ENCODE data around the gene APBB3. TPM values are rescaled to one million over a fixed set of nuclear protein-coding genes. Genes with fewer than 3 reads are reported as not detected.

APBB3 gene
- total RNA-seq, 2 donors from 2014 or later: 27.0 to 28.3 TPM

- intact Hi-C loops (cut with DNase I): no loop called here
- WGBS, 2 donors: 89% methylated on average over 5 of the region's 5 CpGs
- DNase-seq (no peak), ATAC-seq (no peak)
- Histone ChIP-seq H3K9me3 (no peaks in the 10 kb centered on the region), H3K36me3 (replicated peaks in 1 of 2; ENCODE audit: insufficient read depth in 1 of 2, low read depth in 2 of 2) (peaks cover 9 to 37% of the 10 kb centered on the region in 2 donors), H3K27me3 (no peaks in the 10 kb centered on the region), H3K4me1 (peaks cover 21% of the 10 kb centered on the region), H3K27ac (no peak overlapping the region), H3K4me3 (no peak overlapping the region)
- TF ChIP-seq POLR2A (IDR thresholded peaks at IDR 0.05): no peak
- TF ChIP-seq, protein P1, sequence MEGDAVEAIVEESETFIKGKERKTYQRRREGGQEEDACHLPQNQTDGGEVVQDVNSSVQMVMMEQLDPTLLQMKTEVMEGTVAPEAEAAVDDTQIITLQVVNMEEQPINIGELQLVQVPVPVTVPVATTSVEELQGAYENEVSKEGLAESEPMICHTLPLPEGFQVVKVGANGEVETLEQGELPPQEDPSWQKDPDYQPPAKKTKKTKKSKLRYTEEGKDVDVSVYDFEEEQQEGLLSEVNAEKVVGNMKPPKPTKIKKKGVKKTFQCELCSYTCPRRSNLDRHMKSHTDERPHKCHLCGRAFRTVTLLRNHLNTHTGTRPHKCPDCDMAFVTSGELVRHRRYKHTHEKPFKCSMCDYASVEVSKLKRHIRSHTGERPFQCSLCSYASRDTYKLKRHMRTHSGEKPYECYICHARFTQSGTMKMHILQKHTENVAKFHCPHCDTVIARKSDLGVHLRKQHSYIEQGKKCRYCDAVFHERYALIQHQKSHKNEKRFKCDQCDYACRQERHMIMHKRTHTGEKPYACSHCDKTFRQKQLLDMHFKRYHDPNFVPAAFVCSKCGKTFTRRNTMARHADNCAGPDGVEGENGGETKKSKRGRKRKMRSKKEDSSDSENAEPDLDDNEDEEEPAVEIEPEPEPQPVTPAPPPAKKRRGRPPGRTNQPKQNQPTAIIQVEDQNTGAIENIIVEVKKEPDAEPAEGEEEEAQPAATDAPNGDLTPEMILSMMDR (IDR thresholded peaks at IDR 0.05): no peak
Measured at GRCh38 chr5:140542972-140543371, 21.4 kb downstream of the APBB3 start.

DNA sequence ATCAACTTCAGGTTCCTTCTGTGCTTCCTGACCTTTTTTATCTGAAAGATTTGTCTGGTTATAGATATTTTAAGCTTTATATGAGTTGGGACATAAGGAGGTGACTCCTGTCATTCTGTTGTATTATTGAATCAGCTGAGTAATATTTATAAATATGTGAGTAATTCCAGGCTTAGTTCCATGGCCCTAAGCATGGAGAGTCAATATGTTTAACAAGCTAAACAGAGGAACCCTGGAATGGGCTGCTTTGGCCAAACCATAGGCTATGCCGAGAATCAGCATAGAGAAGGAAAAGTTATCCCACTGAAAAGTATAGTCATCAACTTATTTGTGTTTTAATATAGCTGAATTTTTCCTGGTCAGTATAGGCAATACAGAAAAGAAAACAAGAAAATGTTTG lies 24.2 kb downstream of the APBB3 start:
- H3K4me3 ChIP-seq: no peak overlapping the region
- ATAC-seq (no peak), DNase-seq (no peak)
- no peaks in the 10 kb centered on the region for H3K4me1 ChIP-seq
- 88% methylated on average over 1 of the region's 1 CpG for WGBS, 2 donors
- no peaks in the 10 kb centered on the region for H3K9me3 ChIP-seq
- intact Hi-C loops (cut with DNase I): no loop called here
- no peaks in the 10 kb centered on the region for H3K27me3 ChIP-seq
- H3K27ac ChIP-seq: no peak overlapping the region
- no peak for TF ChIP-seq POLR2A (IDR thresholded peaks at IDR 0.05)
- TF ChIP-seq, protein P1 (IDR thresholded peaks at IDR 0.05): no peak
- H3K36me3 ChIP-seq (replicated peaks in 1 of 2; ENCODE audit: insufficient read depth in 1 of 2, low read depth in 2 of 2): peaks cover 9 to 47% of the 10 kb centered on the region in 2 donors

DNA sequence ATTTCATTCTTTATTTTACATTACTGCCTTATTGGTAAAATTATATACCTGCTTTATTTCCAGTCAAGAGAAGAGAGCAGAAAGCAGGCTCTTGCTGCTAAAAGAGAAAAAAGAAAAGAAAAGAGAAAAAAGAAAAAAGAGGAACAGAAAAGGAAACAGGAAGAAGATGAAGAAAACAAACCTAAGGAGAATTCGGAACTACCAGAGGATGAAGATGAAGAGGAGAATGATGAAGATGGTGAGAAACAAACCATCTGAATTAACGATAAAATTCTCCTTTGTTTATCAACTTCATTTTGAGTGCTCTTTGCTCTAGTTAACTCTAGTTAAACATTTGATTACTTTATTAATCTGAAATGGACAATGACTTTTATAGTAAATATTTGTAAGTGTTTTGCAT lies 40.4 kb downstream of the APBB3 start:
- TF ChIP-seq, protein P1 (IDR thresholded peaks at IDR 0.05): no peak
- TF ChIP-seq POLR2A (IDR thresholded peaks at IDR 0.05): no peak
- H3K36me3 ChIP-seq (replicated peaks in 1 of 2; ENCODE audit: insufficient read depth in 1 of 2, low read depth in 2 of 2): peaks cover 0 to 30% of the 10 kb centered on the region in 2 donors
- WGBS, 2 donors: 64 to 74% methylated on average over 2 of the region's 2 CpGs
- H3K27me3 ChIP-seq: no peaks in the 10 kb centered on the region
- ATAC-seq (no peak), DNase-seq (no peak)
- no peak overlapping the region for H3K4me3 ChIP-seq
- no peak overlapping the region for H3K27ac ChIP-seq
- H3K9me3 ChIP-seq: no peaks in the 10 kb centered on the region
- H3K4me1 ChIP-seq: no peaks in the 10 kb centered on the region
- intact Hi-C loops (cut with DNase I): no loop called here

- ATAC-seq: no peak
- H3K36me3 ChIP-seq (replicated peaks in 1 of 2; ENCODE audit: insufficient read depth in 1 of 2, low read depth in 2 of 2): peaks cover 22 to 25% of the 10 kb centered on the region in 2 donors
- TF ChIP-seq POLR2A (IDR thresholded peaks at IDR 0.05): no peak
- TF ChIP-seq, protein P1 (IDR thresholded peaks at IDR 0.05): no peak
- H3K9me3 ChIP-seq: no peaks in the 10 kb centered on the region
- H3K4me1 ChIP-seq: no peaks in the 10 kb centered on the region
- intact Hi-C loops (cut with DNase I): no loop called here
- DNase-seq: no peak
- WGBS, 2 donors: 94 to 100% methylated on average over 2 of the region's 2 CpGs
- H3K27me3 ChIP-seq: no peaks in the 10 kb centered on the region
- H3K27ac ChIP-seq: no peak overlapping the region
- H3K4me3 ChIP-seq: no peak overlapping the region
Measured at GRCh38 chr5:140513124-140513523, 51.3 kb downstream of the APBB3 start.

DNA sequence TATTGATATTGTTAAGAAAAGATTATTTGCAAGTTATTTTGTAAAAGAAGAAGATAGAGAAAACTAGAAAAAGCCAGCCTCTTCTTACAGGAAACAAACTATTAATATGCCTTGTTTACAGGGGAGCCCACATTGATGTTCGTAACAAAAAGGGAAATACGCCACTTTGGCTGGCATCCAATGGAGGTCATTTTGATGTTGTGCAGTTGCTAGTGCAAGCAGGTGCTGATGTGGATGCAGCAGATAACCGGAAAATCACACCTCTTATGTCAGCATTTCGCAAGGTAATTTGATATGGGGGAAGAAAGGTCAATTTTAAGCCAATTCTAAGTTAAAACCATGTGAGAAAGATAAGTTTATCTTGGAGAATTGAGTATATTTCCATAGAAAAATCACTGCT lies 54.5 kb downstream of the APBB3 start:
- DNase-seq (no peak), ATAC-seq (no peak)
- peaks cover 34 to 39% of the 10 kb centered on the region in 2 donors for H3K36me3 ChIP-seq (replicated peaks in 1 of 2; ENCODE audit: insufficient read depth in 1 of 2, low read depth in 2 of 2)
- no peak overlapping the region for H3K4me3 ChIP-seq
- intact Hi-C loops (cut with DNase I): no loop called here
- no peaks in the 10 kb centered on the region for H3K4me1 ChIP-seq
- WGBS, 2 donors: 73 to 80% methylated on average over 4 of the region's 4 CpGs
- H3K27me3 ChIP-seq: no peaks in the 10 kb centered on the region
- H3K27ac ChIP-seq: no peak overlapping the region
- TF ChIP-seq, protein P1 (IDR thresholded peaks at IDR 0.05): no peak
- no peak for TF ChIP-seq POLR2A (IDR thresholded peaks at IDR 0.05)
- H3K9me3 ChIP-seq: no peaks in the 10 kb centered on the region
